HTERT RPE-1 (cell line): ENCODE results near the gene KLF7.

Experiments
- in situ Hi-C: fragments of 300-500 bp; cut with MboI; formaldehyde crosslinking; loops from 4 replicates; pipeline ENCODE4 v1.14.3; 2020; ENCODE audit warnings: low sequenced_read_pairs

Gene KLF7

DNA sequence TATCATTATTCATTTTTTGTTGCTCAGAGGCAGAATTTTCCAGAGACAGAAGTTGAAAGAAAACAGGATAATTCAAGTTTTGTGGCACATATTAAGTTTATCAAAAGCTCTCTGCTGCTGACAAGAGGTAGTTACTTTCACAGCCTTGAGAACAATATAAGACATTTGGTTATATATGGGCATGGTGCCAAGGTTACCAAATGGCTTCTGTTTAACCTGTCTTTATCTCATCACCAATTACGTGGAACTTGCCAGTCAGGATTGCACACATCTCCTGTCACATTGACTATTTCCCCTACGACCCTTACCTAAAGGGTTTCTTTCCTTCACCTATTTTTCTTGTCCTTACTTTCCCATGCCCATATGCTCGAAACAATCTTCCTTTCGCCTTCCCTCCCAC is 35.9 kb downstream of the KLF7 start:
- in situ Hi-C loops = no loop called here

DNA sequence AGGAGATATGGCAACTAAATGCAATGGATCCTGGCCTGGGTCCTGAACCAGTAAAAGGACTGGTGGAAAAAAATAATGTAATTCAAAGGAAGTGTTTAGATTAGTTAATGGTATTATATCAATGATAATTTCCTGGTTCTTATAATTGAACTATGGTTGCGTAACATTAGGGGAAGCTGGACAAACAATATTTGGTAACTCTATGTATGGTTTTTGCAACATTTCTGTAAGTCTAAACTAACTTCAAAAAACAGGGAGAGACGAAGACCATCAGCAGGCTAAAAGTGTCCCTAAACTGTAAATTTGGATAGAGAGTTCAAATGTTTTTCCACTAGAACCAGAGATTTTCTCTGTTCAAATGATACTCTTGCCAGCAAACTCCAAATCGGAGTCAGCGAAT is 36.9 kb downstream of the KLF7 start:
- in situ Hi-C loops = no loop called here

DNA sequence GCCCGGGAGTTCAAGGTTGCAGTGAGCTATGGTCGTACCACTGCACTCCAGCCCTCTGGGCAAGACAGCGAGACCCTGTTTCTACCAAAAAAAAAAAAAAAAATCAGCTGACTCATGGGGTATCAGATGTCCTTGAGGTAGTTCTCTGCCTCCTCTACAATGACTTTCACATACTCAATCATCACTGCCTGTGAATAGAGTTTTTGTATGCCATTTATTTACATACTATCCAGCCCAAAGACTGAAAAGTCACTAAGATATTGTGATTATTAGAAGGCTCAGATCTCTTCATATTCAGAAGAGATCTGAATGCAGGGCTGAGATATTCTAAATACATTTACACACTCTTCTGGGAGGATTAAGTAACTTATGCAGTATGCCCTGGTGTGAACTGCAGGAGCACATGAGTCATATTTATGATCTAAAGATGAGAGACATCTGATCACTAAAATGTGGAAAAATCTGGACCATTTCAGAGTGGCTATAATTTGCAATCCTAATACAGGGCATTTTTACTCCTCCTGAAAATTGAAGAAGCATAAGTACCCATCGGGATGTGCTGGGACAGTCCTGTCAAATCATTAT is 38.9 kb downstream of the KLF7 start:
- in situ Hi-C loops = no loop called here

DNA sequence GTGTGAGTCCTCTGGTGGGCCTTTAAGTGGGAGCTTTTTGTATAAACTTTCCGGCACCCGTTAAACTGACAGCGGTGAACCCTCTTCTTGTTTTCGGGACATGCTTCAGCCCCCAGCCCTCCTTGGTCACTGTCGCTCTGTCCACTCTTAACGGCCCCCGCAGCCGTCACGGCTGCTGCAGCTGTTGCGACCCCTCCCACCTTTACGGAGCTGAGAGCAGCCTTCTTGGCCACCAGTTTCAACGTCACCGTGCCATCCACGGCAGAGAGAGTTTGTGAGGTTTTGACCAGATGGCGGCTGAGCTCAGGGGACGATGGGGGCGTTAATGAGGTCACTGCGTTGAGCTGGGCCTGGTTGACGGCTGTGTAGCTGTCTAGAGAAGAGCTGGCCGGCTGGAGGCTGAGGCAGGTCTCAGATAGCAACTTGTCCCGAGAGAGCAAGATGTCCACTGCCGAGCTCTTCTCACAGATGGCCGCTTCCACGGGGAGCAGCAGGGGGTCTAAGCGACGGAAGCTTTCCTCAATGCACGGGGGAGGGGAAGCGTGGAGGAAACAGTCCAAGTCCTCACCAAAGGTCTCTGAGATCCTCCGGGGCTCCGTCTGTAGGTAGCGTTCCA is 41.9 kb downstream of the KLF7 start:
- in situ Hi-C loops = no loop called here

DNA sequence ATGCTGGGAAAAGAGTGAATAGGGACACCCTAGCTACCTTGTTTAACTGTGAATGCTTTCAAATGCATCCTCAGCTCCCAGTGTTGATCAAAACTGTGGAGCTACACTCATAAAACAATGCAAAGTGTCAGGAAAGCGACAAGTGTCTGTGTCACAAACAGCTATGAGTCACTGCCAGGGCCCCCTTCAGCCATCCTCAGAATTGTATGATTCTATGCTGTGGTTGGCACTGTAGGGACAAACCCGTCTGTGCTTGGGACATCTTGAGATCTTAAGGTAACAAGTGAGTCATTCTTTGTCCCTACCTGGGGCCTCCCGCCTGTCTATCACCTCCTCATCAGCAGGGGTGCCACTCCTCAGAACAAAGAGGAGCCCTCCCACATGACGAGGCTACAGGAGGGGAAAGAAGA is 42.4 kb downstream of the KLF7 start:
- in situ Hi-C loops = no loop called here

DNA sequence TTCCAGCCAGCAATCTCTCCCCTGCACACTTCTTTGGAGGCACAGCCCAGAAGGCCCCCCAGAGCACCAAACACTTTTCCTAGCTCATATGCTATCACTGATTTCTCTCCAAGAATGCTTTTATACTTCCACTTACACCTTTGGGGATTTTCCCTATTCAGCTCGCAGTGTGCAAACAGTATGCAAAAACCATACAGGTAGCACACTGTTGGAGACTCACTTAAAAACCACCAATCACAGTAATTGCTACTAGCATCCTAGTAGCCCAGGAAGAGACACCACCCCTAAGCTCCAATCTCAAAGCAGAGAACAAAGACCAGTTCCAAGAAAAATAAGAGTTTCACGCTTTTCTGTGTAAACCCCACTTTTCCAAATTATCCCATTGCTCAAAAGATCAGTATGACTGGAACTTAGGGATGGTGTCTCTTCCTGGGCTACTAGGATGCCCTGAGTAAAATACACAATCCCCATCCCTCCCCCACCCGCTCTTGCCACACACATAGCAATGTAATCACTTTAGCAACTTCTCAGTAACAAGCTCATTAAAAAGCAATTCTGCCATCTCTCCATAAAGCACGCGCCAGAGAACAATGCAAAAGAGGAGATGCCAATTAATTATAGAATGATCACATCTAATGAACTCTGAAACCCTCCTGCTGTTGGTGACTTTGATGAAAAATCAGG is 43.0 kb downstream of the KLF7 start:
- in situ Hi-C loops = no loop called here

DNA sequence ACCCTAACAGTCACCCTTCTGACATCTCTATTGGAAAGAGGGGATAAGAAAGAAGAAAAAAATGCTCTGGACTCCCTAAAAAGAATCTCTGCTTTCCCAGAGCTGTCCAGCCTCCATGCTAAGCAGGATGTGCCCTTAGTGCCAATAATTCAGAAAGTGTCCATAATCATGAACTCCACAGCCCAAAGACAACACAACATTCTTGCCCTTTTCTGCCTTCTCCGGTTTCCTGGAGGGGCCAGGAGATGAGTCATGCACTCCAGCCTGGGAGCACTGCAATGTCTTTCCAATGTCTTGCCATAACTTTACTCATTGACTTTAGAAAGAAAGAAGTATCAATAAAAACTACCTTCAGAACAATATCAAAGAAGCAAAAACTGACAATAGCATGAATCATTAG is 44.0 kb downstream of the KLF7 start:
- in situ Hi-C loops = no loop called here

DNA sequence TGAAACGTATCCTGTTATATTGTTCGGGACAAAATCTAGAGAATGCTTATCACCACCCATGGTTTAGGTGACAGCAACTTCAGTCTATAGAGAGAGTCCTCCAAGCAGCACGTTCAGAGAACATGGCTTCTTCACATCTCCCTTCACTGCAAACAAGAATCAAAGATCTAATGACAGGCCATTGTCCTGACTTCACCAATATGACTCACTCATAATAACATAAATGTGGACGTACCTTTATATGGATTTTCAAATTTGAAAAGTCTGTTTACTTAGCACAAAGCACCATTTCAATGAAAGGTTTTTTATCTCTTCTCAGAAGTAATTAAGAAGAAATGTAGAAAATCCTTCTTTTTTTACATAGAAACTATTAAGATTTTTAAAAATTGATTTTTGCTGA is 46.7 kb downstream of the KLF7 start:
- in situ Hi-C loops = no loop called here

DNA sequence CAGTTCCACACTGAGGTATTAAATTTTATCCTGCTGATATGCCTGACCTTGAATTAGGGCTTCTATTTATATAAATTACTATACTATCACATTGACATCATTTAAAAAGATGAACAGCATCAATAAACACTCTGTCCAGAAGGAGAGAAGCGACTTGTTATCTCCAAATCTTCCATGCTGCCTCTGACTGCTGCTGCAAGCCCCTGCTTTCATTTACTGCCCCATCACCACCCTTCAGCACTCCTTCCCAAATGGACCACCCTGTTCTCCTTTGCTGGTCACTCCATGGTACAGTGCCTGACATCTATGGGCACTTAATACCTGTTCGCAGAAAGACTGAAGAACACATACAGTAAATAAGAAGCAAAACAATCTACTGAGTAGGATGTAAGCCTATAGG is 48.1 kb downstream of the KLF7 start:
- in situ Hi-C loops = no loop called here

DNA sequence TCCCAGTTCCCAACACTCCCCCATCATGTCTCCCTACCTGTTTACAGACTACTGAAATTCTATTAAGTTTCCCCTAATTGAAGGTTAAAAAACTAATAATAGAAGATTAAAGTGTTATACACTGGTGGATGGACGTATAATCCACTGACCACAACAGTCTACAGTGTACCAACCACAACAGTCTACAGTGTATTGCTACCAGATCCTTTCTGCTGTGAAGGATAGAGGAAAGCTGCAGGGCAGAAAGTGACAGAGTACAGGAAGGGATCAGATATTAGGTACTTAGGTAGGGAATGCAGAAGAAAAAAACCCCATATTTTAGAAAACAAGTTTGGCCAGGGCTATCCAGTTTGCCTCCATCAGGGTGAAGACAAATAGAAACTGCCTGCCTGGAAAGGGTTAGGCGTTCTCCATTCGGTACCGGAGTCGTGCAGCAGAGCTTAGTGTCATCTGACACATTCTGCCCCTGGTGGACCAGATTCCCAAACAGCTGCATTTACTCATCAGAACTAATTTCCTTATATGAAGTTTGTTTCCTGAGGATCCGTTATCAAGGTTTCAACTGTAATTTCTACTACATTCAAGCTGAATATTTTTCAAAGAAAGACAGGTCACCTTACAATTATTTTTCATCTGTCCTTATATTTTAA is 49.9 kb downstream of the KLF7 start:
- in situ Hi-C loops = no loop called here

DNA sequence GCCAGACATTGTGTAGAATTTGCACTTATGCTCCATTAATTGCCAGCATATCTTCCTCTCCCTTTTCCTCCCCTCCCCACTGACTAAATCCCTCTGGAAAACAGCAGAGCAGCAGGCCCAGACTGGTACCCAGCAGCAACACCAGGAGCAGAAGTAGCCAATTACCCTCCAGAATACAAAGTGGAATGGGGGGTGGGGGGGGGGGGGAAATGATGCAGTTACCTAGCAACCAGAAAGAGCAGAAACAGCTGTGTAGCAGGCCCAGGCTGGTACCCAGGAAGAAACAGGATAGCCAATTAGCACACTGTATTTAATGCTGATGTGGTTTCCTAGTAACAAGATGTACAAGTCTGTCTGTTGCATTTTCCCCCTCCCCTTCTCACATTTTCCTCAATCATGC is 52.3 kb downstream of the KLF7 start:
- in situ Hi-C loops = no loop called here

DNA sequence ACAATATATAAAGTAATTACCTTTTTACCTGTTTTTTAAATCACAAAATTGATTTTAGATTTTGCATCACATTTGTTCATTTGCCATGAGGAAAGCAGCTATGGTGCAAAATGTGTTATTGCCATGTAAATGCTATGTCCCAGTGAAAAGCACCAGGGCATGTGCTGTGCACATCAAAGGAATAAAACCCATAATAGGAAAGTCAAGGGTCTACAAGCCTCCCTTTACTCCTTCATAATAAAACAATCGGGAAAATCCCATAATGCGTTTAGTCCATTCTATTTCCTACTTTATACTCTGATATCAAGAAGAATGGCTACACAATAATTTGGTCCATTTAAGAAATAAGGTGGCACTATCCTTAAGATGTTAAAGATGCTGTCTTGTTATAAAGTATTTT is 53.0 kb downstream of the KLF7 start:
- in situ Hi-C loops = no loop called here

DNA sequence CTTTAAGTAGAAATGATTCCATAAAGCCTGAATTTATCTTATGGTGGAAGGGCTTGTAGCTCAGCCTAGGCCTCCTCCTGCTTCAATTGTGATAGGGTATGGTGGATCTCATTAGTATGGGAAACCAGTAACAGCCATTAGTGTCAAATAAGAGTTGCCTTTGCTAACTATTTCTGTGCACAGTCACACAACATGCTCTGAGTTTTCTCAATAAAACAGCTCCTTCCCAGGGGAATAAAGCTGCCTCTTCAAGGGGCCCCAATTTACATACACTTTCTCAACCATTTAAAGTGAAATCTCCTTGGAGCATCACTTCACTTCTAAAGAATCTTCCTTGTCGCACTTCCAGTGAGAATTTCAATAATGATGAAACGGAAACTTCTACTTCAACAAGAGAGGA is 53.4 kb downstream of the KLF7 start:
- in situ Hi-C loops = no loop called here

DNA sequence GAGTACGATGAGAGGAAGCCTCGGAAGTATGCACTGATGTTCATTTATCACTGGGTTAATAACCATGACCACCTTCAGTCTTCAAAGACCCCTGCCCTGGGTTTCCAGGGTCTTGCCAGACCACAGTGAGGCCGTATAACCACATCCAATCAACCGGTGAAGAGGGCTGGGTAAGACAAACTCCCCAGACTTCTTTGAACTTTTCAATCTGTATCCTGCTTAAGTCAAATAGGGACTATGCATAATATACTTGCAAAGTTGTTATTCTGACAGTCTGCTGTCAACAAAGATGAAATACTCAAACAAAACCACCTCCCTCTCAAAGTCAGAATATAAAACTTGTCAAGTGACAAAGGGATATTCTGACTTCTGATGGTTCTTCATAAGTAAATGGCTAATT is 54.0 kb downstream of the KLF7 start:
- in situ Hi-C loops = no loop called here

DNA sequence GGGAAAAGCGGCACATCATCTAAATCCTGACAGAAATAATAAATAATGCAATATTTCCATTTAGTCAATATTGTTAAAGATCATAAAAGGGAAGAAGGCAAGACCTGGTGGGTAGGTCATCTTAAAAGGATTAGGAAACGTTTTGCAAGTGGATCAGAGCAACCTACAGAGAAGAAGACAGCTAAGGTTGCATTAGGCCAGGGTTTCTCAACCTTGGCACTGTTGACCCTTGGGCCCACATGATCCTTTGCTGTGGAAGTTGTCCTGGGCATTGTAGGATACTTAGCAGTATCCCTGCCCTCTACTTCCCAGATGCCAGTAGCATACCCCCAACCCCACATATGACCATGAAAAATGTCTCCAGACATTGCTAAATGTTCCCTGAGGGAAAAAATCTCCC is 55.0 kb downstream of the KLF7 start:
- in situ Hi-C loops = no loop called here

DNA sequence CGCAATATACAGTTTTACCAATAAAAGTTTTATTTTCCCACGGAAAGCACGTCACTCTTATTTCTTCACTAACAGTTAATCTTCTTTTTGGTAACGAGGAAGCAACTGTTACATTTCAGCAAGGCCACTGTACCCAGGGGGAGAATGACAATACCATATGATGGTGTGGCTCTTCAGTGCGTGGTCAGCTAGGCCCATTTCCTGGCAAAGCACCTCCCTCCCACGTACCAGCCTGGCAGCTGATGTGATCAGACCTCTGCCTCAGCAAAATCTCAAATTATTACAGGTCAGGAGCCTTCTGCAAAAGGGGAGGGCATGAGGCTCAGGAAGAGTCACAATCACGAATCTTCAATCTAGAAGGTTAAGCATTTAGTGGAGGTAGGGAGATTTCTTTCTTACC is 55.4 kb downstream of the KLF7 start:
- in situ Hi-C loops = no loop called here

DNA sequence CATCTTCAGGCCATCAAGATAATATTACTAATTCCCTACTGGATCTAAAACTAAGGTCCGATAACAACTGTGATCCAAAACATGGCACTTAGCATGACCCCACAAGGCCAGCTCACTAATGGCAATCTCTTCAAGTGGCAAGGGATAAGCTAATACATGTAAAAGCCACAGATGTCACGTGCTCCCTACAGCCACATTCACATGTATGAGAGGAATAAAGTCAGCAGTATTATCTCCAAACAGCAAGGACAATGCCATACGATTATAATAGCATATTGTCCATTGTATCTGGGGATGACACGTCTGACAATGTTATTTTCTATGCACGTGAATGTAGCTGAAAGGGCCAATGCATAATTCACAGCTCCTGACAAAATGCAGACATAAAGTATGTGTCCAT is 56.0 kb downstream of the KLF7 start:
- in situ Hi-C loops = no loop called here

DNA sequence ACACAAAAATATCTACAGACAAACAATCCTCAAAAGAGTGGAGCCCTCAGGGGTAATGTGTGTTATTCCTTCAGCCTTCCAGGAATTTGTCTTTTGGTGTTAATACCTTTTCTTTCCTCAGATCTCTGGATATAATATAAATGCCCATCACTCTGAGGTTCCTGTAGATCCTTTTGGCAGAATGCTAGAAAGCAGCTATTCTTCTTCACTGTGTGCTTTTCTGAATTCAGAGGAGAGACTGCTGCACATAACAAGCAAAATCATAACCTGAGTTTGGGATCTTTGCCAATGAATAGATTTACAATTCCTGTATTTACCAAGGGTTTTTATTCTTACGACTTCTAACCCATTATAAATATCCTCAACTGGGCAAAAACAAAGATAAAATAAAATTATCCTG is 57.3 kb downstream of the KLF7 start:
- in situ Hi-C loops = no loop called here

DNA sequence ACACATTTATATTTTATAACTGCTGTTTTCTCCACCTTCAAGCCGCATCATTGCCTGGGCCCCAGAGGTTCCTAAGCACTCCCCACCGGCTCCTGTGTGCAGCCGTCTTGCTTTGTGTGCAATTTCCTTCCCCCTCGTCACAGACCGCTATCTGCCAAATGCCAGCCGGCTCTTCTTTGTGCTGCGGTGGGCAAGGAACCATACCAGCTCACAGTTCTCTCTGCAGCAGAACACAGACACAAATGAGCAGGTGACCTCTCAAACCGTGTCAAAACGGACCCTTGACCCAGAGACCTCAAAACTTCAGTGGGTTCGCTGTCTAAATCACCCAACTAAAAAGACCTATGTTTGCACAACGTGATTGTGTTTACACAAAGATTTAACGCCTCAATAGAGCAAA is 58.2 kb downstream of the KLF7 start:
- in situ Hi-C loops = no loop called here

DNA sequence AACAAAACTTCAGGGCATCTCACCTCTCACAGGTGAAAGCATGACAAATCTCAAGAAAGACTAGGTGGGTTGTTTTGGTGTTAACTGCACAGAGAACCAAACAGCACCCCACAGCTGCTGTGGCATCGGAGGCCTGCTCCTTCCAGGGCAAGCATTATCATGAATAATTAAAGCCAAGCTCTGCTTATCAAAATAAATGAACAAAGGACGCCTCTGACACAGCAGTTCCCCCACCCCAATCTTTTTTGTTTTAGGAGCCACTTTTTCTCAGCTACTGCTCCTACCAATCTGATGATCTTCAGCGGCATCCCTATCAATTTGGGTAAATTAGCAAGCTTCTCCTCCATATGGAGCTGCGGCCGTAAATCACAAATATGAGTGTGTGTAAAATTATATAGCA is 58.6 kb downstream of the KLF7 start:
- in situ Hi-C loops = no loop called here

DNA sequence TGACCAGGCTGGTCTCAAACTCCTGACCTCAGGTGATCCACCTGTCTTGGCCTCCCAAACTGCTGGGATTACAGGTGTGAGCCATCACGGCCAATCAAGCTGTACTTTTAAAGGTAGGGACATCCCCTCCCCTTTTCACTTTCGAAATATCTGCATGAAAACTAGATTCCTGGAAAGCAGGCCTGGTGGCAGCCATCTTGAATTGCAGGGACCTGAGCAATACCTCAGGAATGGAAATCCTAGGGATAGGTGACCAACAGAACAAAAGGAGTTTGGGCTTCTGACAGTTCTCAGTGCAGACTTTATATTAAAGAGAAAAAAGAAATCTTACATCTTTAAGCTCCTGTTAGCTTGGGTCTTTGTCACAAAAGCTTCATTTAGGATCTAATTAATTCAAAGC is 62.6 kb downstream of the KLF7 start:
- in situ Hi-C loops = no loop called here

DNA sequence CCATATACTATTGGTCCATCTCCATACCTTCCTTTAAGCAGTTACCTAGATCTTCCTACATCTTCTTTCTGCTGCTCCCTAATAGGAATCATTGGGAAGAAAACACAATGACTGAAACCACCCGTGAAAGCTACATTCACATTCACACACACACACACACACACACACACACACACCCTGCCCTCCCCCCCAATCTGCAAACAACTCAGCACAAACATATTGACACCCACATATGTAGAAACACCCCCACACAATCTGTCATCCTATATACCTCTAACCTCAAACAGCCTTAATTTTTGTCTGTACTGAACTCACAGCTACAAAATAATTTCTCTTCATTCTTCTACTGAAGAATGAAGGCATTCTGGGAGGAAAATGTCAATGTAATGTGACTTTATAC is 63.8 kb downstream of the KLF7 start:
- in situ Hi-C loops = no loop called here
